GM10266 (cell line): ENCODE data around the gene KCNQ1.
"Not testable (repeated sequence)": the region's sequence is repeated elsewhere in the genome, so short reads cannot be mapped to it uniquely, and the experiment has no call there.

Experiments used
- DNase-seq: peaks from one replicate; pipeline ENCODE4 v3.0.0; 2012; ENCODE audit errors: extremely low spot score
- TF ChIP-seq, protein P1 (sequence below): IDR thresholded peaks from 2 replicates; pipeline ENCODE4 v1.5.1; 2012; ENCODE audit warnings: mild to moderate bottlenecking, low read depth; ENCODE audit not compliant: control insufficient read depth, insufficient read depth; ENCODE audit errors: missing control alignments

Gene KCNQ1

DNA sequence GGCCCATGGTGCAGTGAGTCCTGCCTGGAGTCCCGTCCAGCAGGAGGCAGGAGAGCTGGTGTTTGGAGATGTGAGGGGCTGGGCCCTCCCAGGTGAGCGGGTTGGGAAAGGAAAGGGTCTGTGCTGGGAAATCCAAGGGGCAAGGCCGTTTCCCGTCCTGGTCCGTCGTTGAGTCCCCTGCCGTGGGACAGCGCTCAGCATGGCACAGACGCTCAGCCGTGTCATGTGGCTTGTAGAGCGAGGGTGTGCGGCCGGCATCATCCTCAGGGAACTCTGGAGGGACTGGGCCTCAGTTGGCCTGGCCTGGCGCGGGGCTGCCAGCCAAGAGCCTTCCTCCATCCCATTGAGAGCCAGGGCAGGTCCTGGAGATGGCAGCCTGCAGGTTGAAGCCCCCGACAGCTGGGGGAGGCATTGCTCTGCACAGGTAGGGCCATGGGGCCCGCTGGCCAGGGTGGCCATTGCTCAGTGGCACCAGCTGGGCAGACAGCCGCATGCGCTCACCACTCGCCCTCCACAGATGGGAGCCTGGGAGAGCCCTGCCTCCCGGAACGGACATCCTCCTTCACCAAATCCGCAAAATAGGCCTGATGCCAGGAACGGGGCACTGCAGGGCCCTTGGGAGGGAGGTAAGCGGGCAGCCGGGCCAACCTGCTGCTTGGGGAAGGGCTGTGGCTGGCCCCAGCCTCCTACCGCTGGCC lies 28.7 kb downstream of the KCNQ1 start:
- DNase-seq = no peak
- TF ChIP-seq, protein P1, sequence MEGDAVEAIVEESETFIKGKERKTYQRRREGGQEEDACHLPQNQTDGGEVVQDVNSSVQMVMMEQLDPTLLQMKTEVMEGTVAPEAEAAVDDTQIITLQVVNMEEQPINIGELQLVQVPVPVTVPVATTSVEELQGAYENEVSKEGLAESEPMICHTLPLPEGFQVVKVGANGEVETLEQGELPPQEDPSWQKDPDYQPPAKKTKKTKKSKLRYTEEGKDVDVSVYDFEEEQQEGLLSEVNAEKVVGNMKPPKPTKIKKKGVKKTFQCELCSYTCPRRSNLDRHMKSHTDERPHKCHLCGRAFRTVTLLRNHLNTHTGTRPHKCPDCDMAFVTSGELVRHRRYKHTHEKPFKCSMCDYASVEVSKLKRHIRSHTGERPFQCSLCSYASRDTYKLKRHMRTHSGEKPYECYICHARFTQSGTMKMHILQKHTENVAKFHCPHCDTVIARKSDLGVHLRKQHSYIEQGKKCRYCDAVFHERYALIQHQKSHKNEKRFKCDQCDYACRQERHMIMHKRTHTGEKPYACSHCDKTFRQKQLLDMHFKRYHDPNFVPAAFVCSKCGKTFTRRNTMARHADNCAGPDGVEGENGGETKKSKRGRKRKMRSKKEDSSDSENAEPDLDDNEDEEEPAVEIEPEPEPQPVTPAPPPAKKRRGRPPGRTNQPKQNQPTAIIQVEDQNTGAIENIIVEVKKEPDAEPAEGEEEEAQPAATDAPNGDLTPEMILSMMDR = no peak

DNA sequence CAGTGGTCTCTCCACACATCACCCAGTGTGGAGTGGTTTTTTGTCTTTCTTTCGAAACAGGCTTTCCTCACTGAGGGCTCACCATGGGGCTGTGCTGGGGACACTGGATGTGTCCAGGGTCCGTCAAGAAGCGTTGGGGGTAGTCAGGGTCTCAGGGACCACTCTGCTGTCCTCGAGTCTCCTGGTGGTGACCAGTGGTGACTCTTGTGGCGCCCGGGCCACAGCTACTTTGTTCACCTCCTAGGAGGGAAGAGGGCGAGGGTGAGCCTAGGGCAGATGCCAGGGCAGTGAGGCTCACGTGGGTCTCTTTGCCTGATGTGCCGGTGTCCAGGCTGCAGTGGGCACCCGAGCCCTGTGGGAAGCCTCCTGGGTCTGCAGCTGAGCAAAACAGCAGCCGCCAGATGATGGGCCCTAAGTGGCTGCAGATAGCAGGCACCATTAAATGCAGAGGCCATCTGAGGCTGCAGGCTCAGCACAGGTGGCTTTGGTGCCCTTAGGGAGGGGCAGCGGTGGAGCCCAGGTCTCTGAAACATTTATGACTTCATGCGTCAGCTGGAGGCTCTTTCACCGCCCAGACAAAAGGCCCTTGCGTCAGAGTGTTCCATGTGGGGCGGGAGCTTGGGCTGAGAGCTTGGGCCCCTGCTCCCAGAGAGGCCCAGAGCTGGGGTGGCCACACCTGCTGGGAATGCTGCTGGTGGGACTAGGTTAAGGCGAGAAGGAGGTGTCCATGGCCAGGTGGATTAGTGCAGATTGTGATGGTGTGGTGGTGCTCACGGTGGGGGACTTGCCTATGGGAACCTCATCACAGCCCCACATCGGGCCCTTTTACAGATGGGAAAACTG lies 29.5 kb downstream of the KCNQ1 start:
- DNase-seq = no peak
- TF ChIP-seq, protein P1 = no peak

DNA sequence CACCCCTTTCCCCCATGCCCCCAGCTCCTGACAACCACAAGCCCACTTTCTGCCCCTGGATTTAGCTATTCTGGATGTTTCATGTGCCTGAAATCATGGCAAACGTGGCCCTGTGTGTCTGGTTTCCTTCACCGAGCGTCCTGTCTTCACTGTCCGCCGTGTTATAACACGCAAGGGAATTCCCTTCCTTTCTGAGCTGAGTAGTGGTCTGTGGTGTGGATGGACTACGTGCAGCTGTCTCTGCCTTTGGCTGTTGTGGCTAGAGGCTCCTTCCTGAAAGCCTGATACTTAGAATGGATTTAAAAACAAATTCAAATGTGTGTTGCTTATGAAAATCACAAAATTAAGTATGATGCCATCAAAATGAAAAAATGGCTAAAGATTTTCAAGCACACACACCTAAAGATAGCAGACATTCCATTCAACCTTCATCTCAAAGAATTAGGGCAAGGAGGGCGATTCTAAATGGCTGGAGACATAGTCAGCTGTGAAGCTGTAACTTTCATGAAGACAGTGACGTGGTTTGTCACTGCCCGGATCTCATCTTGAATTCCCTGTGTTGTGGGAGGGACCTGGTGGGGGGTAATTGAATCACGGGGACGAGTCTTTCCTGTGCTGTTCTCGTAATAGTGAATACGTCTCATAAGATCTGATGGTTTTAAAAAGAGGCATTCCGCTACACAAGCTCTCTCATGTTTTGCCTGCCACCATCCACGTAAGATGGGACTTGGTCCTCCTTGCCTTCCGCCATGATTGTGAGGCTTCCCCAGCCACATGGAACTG lies 30.5 kb downstream of the KCNQ1 start:
- TF ChIP-seq, protein P1 = no peak
- peak; percentile 1 for DNase-seq

DNA sequence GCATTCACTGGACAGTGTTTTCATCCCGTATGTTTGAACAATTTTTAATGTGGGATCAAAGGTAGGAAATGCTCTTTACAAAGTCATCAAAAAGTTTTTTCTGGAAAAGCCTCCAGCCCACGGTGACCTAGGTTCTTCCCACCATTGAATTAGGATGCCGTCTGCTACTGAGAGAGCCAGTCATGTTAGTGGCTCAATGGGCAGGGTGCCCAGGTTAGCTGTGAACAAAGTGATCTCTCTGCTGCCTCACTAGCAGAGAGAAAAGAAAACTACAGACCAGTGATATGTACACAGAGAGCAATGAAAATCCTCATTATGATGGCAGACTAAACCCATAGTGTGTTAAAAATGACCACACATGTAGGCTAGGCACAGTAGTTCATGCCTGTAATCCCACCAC lies 32.4 kb downstream of the KCNQ1 start:
- DNase-seq = no peak
- TF ChIP-seq, protein P1 = no peak

DNA sequence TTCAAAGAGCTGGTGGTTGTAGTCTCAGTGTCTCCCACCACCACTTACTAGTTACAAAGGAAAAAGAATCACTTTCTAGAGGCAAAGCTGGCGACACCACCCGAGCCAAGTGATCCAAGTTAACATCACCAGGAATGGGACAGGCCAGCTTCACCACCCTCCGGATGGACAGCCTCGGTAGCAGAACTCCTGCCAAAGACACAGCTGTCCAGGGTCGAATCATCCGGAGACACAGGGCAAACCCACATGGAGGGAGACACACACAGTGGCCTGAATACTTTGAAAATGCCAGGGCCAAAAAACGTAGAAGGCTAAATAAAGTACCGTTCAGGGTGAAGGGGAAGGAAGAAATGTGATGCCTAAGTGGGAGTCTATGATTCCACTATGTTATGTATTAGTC lies 33.1 kb downstream of the KCNQ1 start:
- DNase-seq = no peak
- TF ChIP-seq, protein P1 = no peak

DNA sequence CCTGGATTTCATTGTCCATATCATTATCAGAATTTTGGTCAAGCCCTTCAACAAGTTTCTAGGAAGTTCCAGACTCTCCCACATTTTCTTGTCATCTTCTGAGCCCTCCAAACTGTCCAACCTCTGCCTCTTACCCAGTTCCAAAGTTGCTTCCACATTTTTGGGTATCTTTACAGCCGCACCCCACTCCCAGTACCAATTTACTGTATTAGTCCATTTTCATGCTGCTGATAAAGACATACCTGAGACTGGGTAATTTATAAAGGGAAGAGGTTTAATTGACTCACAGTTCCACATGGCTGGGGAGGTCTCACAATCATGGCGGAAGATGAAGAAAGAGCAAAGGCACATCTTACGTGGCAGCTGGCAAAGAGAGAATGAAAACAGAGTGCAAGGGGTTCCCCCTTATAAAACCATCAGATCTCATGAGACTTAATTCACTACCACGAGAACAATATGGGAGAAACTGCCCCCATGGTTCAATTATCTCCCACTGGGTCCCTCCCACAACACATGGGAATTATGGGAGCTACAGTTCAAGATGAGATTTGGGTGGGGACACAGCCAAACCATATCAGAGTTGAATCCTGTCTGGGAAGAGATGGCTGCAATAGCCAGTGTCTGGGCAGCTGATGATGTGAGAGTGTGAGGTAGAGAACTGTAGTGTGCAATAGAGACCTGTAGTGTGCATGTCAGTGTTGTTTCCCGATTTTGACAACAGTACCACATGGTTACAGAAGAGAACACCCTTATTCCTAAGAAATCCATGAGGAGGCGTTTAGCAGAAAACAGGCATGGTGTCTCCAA lies 35.5 kb downstream of the KCNQ1 start:
- not testable (repeated sequence) for DNase-seq

DNA sequence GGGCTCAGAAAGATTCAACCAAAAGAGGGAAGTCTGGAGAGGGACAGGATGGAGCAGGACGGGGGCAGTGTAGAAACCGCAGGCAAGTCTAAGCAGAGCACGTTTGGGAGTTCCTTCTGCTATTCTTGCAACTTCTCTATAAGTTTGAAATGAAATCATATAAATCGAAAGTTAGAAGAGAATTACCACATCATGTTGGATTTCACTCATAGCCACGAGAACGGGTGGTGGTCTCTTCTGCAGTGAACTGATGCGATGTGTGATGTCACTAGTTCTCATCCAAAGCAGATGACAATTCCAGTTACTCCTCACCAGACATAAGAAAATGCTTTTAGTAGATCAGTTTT lies 36.0 kb downstream of the KCNQ1 start:
- DNase-seq = peak; percentile 7
- TF ChIP-seq, protein P1 = no peak
